Neural cell (in vitro differentiated cells): ENCODE results near the gene FSIP1. TPM values are rescaled to one million over a fixed set of nuclear protein-coding genes. Genes with fewer than 3 reads are reported as not detected.

Experiments
- H2AFZ ChIP-seq: fragments of 200-600, 300-800 bp; sonication (generic), shearing (Covaris generic); 2 replicates; pipeline ENCODE4 v1.6.0; 2014; ENCODE audit warnings: low read depth, mild to moderate bottlenecking, antibody characterized with exemption, low read length, moderate library complexity
- H3F3A ChIP-seq: fragments of 200-600 bp; shearing (Covaris generic); 2 replicates; pipeline ENCODE4 v1.6.1; 2016; ENCODE audit warnings: mild to moderate bottlenecking, moderate library complexity, mixed read lengths, antibody characterized with exemption, low read length; ENCODE audit not compliant: insufficient read depth, poor library complexity, severe bottlenecking
- H3K27ac ChIP-seq: fragments of 200-600, 300-800 bp; sonication (generic), shearing (Covaris generic); 2 replicates; pipeline ENCODE4 v1.5.1; 2014; ENCODE audit warnings: mild to moderate bottlenecking, low read length, moderate library complexity
- H3K27me3 ChIP-seq: fragments of 300-800, 200-600 bp; sonication (generic), shearing (Covaris generic); 2 replicates; pipeline ENCODE4 v1.6.0; 2014; ENCODE audit warnings: mild to moderate bottlenecking, low read depth, low read length, moderate library complexity; ENCODE audit not compliant: insufficient read depth
- H3K36me3 ChIP-seq: fragments of 300-800, 200-600 bp; sonication (generic), shearing (Covaris generic); 2 replicates; pipeline ENCODE4 v1.5.1; 2014; ENCODE audit warnings: mild to moderate bottlenecking, antibody characterized with exemption, low read length, moderate library complexity; ENCODE audit not compliant: insufficient read depth
- H3K4me2 ChIP-seq: fragments of 300-800, 200-600 bp; sonication (generic), shearing (Covaris generic); 2 replicates; pipeline ENCODE4 v1.6.0; 2014; ENCODE audit warnings: mild to moderate bottlenecking, low read length
- H3K4me3 ChIP-seq: fragments of 300-800, 200-600 bp; sonication (generic), shearing (Covaris generic); 2 replicates; pipeline ENCODE4 v1.5.1; 2014; ENCODE audit warnings: mild to moderate bottlenecking, low read length, moderate library complexity
- H3K79me2 ChIP-seq: fragments of 200-600 bp; shearing (Covaris generic); replicated peaks from 2 replicates; pipeline ENCODE4 v1.6.0; 2014; ENCODE audit warnings: mild to moderate bottlenecking, low read length, moderate library complexity; ENCODE audit not compliant: insufficient read depth
- H3K9ac ChIP-seq: fragments of 300-800, 200-600 bp; sonication (generic), shearing (Covaris generic); 2 replicates; pipeline ENCODE4 v1.6.1; 2016; ENCODE audit warnings: mild to moderate bottlenecking, low read length, mixed read lengths
- H3K9me2 ChIP-seq: fragments of 200-600 bp; shearing (Covaris generic); 2 replicates; pipeline ENCODE4 v1.6.1; 2016; ENCODE audit warnings: mild to moderate bottlenecking, low read length, mixed read lengths; ENCODE audit not compliant: insufficient read depth
- H3K9me3 ChIP-seq: fragments of 200-600, 300-800 bp; sonication (generic), shearing (Covaris generic); 2 replicates; pipeline ENCODE4 v1.6.1; 2016; ENCODE audit warnings: mild to moderate bottlenecking, mixed run types, low read length, moderate library complexity, mixed read lengths
- H4K20me1 ChIP-seq: fragments of 200-600 bp; shearing (Covaris generic); 2 replicates; pipeline ENCODE4 v1.6.1; 2016; ENCODE audit warnings: mild to moderate bottlenecking, mixed run types; ENCODE audit not compliant: insufficient read depth
- EP300 ChIP-seq: fragments of 450-650 bp; conservative IDR thresholded peaks from 2 replicates; pipeline ENCODE4 v1.6.1; 2014; ENCODE audit warnings: antibody characterized with exemption, mild to moderate bottlenecking, moderate library complexity; ENCODE audit not compliant: poor library complexity, severe bottlenecking
- EZH2 ChIP-seq: fragments of 200-600, 300-800 bp; shearing (Covaris generic), sonication (generic); IDR thresholded peaks from 2 replicates; pipeline ENCODE4 v1.6.1; 2014; ENCODE audit warnings: antibody characterized with exemption, low read length, borderline replicate concordance, mild to moderate bottlenecking; ENCODE audit not compliant: insufficient read depth, poor library complexity, severe bottlenecking
- MXI1 ChIP-seq: fragments of 450-650 bp; conservative IDR thresholded peaks from 2 replicates; pipeline ENCODE4 v1.6.1; 2014; ENCODE audit warnings: antibody characterized with exemption, mild to moderate bottlenecking; ENCODE audit not compliant: poor library complexity, severe bottlenecking
- POLR2AphosphoS5 ChIP-seq: IDR thresholded peaks from 2 replicates; pipeline ENCODE4 v1.6.1; 2012
- RAD21 ChIP-seq: fragments of 450-650 bp; conservative IDR thresholded peaks from 2 replicates; pipeline ENCODE4 v1.6.1; 2014; ENCODE audit warnings: antibody characterized with exemption, mild to moderate bottlenecking, moderate library complexity
- SMC3 ChIP-seq: fragments of 450-650 bp; conservative IDR thresholded peaks from 2 replicates; pipeline ENCODE4 v1.6.1; 2014; ENCODE audit warnings: antibody characterized with exemption, mild to moderate bottlenecking, moderate library complexity; ENCODE audit not compliant: poor library complexity
- TAF1 ChIP-seq: IDR thresholded peaks from 2 replicates; pipeline ENCODE4 v1.6.1; 2012; ENCODE audit warnings: low read depth
- polyA plus RNA-seq: library from polyadenylated mRNA; depleted of rRNA; stranded (reverse); fragments of >200 nt; gene quantifications from 2 replicates; pipeline ENCODE4 v1.2.3, GENCODE V29; 2014
- TF ChIP-seq, protein P1 (sequence below): IDR thresholded peaks from 2 replicates; pipeline ENCODE4 v1.6.1; 2012; ENCODE audit warnings: borderline replicate concordance
- TF ChIP-seq, protein P2 (sequence below): fragments of 450-650 bp; IDR thresholded peaks from 2 replicates; pipeline ENCODE4 v1.5.1; 2014; ENCODE audit warnings: antibody characterized with exemption, mild to moderate bottlenecking, moderate library complexity; ENCODE audit not compliant: poor library complexity, severe bottlenecking

Gene FSIP1
- polyA plus RNA-seq, 1 donor from 2014 or later = 3.8 TPM

DNA sequence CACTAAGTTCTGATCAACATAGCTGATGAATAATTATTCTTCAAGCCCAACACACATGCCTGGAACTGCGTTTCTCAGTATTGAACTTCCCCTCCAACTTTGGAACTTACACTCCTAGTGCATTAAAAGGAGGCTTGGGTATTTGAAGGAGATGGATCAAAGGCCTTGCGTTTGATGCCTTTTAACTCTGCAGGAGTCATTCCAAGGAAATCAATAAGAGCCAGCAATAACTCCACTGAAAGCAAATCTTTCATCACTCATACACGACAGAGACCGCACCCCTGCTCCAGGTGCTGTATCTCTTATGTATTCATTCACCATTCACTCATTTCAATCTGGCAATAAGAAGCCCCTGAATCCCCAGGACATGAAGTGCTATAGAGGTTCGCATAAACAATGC lies 14.0 kb upstream of the FSIP1 start:
- H3K9me2 ChIP-seq = no peaks in the 10 kb centered on the region
- no peaks in the 10 kb centered on the region for H3K79me2 ChIP-seq
- no peaks in the 10 kb centered on the region for H3K36me3 ChIP-seq
- no peaks in the 10 kb centered on the region for H3K27me3 ChIP-seq
- H2AFZ ChIP-seq = no peak overlapping the region
- no peaks in the 10 kb centered on the region for H4K20me1 ChIP-seq
- TF ChIP-seq EZH2 = no peak
- TF ChIP-seq RAD21 = no peak
- TF ChIP-seq TAF1 = no peak
- TF ChIP-seq EP300 = no peak
- no peak for TF ChIP-seq POLR2AphosphoS5
- TF ChIP-seq, protein P1, sequence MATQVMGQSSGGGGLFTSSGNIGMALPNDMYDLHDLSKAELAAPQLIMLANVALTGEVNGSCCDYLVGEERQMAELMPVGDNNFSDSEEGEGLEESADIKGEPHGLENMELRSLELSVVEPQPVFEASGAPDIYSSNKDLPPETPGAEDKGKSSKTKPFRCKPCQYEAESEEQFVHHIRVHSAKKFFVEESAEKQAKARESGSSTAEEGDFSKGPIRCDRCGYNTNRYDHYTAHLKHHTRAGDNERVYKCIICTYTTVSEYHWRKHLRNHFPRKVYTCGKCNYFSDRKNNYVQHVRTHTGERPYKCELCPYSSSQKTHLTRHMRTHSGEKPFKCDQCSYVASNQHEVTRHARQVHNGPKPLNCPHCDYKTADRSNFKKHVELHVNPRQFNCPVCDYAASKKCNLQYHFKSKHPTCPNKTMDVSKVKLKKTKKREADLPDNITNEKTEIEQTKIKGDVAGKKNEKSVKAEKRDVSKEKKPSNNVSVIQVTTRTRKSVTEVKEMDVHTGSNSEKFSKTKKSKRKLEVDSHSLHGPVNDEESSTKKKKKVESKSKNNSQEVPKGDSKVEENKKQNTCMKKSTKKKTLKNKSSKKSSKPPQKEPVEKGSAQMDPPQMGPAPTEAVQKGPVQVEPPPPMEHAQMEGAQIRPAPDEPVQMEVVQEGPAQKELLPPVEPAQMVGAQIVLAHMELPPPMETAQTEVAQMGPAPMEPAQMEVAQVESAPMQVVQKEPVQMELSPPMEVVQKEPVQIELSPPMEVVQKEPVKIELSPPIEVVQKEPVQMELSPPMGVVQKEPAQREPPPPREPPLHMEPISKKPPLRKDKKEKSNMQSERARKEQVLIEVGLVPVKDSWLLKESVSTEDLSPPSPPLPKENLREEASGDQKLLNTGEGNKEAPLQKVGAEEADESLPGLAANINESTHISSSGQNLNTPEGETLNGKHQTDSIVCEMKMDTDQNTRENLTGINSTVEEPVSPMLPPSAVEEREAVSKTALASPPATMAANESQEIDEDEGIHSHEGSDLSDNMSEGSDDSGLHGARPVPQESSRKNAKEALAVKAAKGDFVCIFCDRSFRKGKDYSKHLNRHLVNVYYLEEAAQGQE = no peak
- no peak for TF ChIP-seq SMC3
- TF ChIP-seq, protein P2, sequence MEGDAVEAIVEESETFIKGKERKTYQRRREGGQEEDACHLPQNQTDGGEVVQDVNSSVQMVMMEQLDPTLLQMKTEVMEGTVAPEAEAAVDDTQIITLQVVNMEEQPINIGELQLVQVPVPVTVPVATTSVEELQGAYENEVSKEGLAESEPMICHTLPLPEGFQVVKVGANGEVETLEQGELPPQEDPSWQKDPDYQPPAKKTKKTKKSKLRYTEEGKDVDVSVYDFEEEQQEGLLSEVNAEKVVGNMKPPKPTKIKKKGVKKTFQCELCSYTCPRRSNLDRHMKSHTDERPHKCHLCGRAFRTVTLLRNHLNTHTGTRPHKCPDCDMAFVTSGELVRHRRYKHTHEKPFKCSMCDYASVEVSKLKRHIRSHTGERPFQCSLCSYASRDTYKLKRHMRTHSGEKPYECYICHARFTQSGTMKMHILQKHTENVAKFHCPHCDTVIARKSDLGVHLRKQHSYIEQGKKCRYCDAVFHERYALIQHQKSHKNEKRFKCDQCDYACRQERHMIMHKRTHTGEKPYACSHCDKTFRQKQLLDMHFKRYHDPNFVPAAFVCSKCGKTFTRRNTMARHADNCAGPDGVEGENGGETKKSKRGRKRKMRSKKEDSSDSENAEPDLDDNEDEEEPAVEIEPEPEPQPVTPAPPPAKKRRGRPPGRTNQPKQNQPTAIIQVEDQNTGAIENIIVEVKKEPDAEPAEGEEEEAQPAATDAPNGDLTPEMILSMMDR = no peak
- no peak for TF ChIP-seq MXI1
- no peak overlapping the region for H3K27ac ChIP-seq
- H3K9ac ChIP-seq = no peak overlapping the region
- no peak overlapping the region for H3K4me3 ChIP-seq
- H3K4me2 ChIP-seq = no peak overlapping the region
- no peaks in the 10 kb centered on the region for H3K9me3 ChIP-seq
- no peaks in the 10 kb centered on the region for H3F3A ChIP-seq

DNA sequence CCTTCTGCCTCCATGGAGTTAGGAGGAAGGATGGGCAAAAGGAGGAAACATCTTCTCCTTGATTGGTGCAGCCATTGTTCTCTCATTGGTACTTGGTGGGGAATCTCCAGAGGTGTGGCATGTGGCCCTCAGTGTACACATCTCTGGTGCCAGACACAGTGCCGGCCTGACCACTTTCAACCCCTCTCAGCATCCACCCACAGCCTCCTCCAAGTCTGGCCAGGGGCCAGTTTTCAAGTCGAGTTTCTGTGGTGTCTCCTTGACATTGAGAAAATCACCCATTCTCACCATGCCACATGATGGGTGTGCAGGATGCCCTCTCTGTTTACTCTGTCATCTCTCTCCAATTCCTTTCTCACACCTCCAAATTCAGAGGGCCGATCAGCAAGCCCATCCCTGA lies 12.8 kb upstream of the FSIP1 start:
- TF ChIP-seq EZH2 (no peak), RAD21 (no peak), POLR2AphosphoS5 (no peak), MXI1 (no peak), SMC3 (no peak), TAF1 (no peak), EP300 (no peak)
- TF ChIP-seq, protein P2 = no peak
- TF ChIP-seq, protein P1 = no peak
- Histone ChIP-seq H3K36me3 (no peaks in the 10 kb centered on the region), H3K9me2 (no peaks in the 10 kb centered on the region), H3K79me2 (no peaks in the 10 kb centered on the region), H3F3A (no peaks in the 10 kb centered on the region), H3K4me3 (no peak overlapping the region), H2AFZ (no peak overlapping the region), H3K9ac (no peak overlapping the region), H3K27ac (no peak overlapping the region), H3K4me2 (no peak overlapping the region), H3K27me3 (no peaks in the 10 kb centered on the region), H4K20me1 (no peaks in the 10 kb centered on the region), H3K9me3 (no peaks in the 10 kb centered on the region)
